Neural cell (in vitro differentiated cells): ENCODE data around the gene ZBTB37. TPM values are rescaled to one million over a fixed set of nuclear protein-coding genes. Genes with fewer than 3 reads are reported as not detected.

Experiments used
- H2AFZ ChIP-seq: fragments of 200-600, 300-800 bp; sonication (generic), shearing (Covaris generic); 2 replicates; pipeline ENCODE4 v1.6.0; 2014; ENCODE audit warnings: low read depth, mild to moderate bottlenecking, antibody characterized with exemption, low read length, moderate library complexity
- H3F3A ChIP-seq: fragments of 200-600 bp; shearing (Covaris generic); 2 replicates; pipeline ENCODE4 v1.6.1; 2016; ENCODE audit warnings: mild to moderate bottlenecking, moderate library complexity, mixed read lengths, antibody characterized with exemption, low read length; ENCODE audit not compliant: insufficient read depth, poor library complexity, severe bottlenecking
- H3K27ac ChIP-seq: fragments of 200-600, 300-800 bp; sonication (generic), shearing (Covaris generic); 2 replicates; pipeline ENCODE4 v1.5.1; 2014; ENCODE audit warnings: mild to moderate bottlenecking, low read length, moderate library complexity
- H3K27me3 ChIP-seq: fragments of 300-800, 200-600 bp; sonication (generic), shearing (Covaris generic); 2 replicates; pipeline ENCODE4 v1.6.0; 2014; ENCODE audit warnings: mild to moderate bottlenecking, low read depth, low read length, moderate library complexity; ENCODE audit not compliant: insufficient read depth
- H3K36me3 ChIP-seq: fragments of 300-800, 200-600 bp; sonication (generic), shearing (Covaris generic); 2 replicates; pipeline ENCODE4 v1.5.1; 2014; ENCODE audit warnings: mild to moderate bottlenecking, antibody characterized with exemption, low read length, moderate library complexity; ENCODE audit not compliant: insufficient read depth
- H3K4me2 ChIP-seq: fragments of 300-800, 200-600 bp; sonication (generic), shearing (Covaris generic); 2 replicates; pipeline ENCODE4 v1.6.0; 2014; ENCODE audit warnings: mild to moderate bottlenecking, low read length
- H3K4me3 ChIP-seq: fragments of 300-800, 200-600 bp; sonication (generic), shearing (Covaris generic); 2 replicates; pipeline ENCODE4 v1.5.1; 2014; ENCODE audit warnings: mild to moderate bottlenecking, low read length, moderate library complexity
- H3K79me2 ChIP-seq: fragments of 200-600 bp; shearing (Covaris generic); replicated peaks from 2 replicates; pipeline ENCODE4 v1.6.0; 2014; ENCODE audit warnings: mild to moderate bottlenecking, low read length, moderate library complexity; ENCODE audit not compliant: insufficient read depth
- H3K9ac ChIP-seq: fragments of 300-800, 200-600 bp; sonication (generic), shearing (Covaris generic); 2 replicates; pipeline ENCODE4 v1.6.1; 2016; ENCODE audit warnings: mild to moderate bottlenecking, low read length, mixed read lengths
- H3K9me2 ChIP-seq: fragments of 200-600 bp; shearing (Covaris generic); 2 replicates; pipeline ENCODE4 v1.6.1; 2016; ENCODE audit warnings: mild to moderate bottlenecking, low read length, mixed read lengths; ENCODE audit not compliant: insufficient read depth
- H3K9me3 ChIP-seq: fragments of 200-600, 300-800 bp; sonication (generic), shearing (Covaris generic); 2 replicates; pipeline ENCODE4 v1.6.1; 2016; ENCODE audit warnings: mild to moderate bottlenecking, mixed run types, low read length, moderate library complexity, mixed read lengths
- H4K20me1 ChIP-seq: fragments of 200-600 bp; shearing (Covaris generic); 2 replicates; pipeline ENCODE4 v1.6.1; 2016; ENCODE audit warnings: mild to moderate bottlenecking, mixed run types; ENCODE audit not compliant: insufficient read depth
- EP300 ChIP-seq: fragments of 450-650 bp; conservative IDR thresholded peaks from 2 replicates; pipeline ENCODE4 v1.6.1; 2014; ENCODE audit warnings: antibody characterized with exemption, mild to moderate bottlenecking, moderate library complexity; ENCODE audit not compliant: poor library complexity, severe bottlenecking
- EZH2 ChIP-seq: fragments of 200-600, 300-800 bp; shearing (Covaris generic), sonication (generic); IDR thresholded peaks from 2 replicates; pipeline ENCODE4 v1.6.1; 2014; ENCODE audit warnings: antibody characterized with exemption, low read length, borderline replicate concordance, mild to moderate bottlenecking; ENCODE audit not compliant: insufficient read depth, poor library complexity, severe bottlenecking
- MXI1 ChIP-seq: fragments of 450-650 bp; conservative IDR thresholded peaks from 2 replicates; pipeline ENCODE4 v1.6.1; 2014; ENCODE audit warnings: antibody characterized with exemption, mild to moderate bottlenecking; ENCODE audit not compliant: poor library complexity, severe bottlenecking
- POLR2AphosphoS5 ChIP-seq: IDR thresholded peaks from 2 replicates; pipeline ENCODE4 v1.6.1; 2012
- RAD21 ChIP-seq: fragments of 450-650 bp; conservative IDR thresholded peaks from 2 replicates; pipeline ENCODE4 v1.6.1; 2014; ENCODE audit warnings: antibody characterized with exemption, mild to moderate bottlenecking, moderate library complexity
- SMC3 ChIP-seq: fragments of 450-650 bp; conservative IDR thresholded peaks from 2 replicates; pipeline ENCODE4 v1.6.1; 2014; ENCODE audit warnings: antibody characterized with exemption, mild to moderate bottlenecking, moderate library complexity; ENCODE audit not compliant: poor library complexity
- TAF1 ChIP-seq: IDR thresholded peaks from 2 replicates; pipeline ENCODE4 v1.6.1; 2012; ENCODE audit warnings: low read depth
- polyA plus RNA-seq: library from polyadenylated mRNA; depleted of rRNA; stranded (reverse); fragments of >200 nt; gene quantifications from 2 replicates; pipeline ENCODE4 v1.2.3, GENCODE V29; 2014
- TF ChIP-seq, protein P1 (sequence below): fragments of 450-650 bp; IDR thresholded peaks from 2 replicates; pipeline ENCODE4 v1.5.1; 2014; ENCODE audit warnings: antibody characterized with exemption, mild to moderate bottlenecking, moderate library complexity; ENCODE audit not compliant: poor library complexity, severe bottlenecking
- TF ChIP-seq, protein P2 (sequence below): IDR thresholded peaks from 2 replicates; pipeline ENCODE4 v1.6.1; 2012; ENCODE audit warnings: borderline replicate concordance

The ZBTB37 gene
- polyA plus RNA-seq, 1 donor from 2014 or later, result 14.6 TPM

DNA sequence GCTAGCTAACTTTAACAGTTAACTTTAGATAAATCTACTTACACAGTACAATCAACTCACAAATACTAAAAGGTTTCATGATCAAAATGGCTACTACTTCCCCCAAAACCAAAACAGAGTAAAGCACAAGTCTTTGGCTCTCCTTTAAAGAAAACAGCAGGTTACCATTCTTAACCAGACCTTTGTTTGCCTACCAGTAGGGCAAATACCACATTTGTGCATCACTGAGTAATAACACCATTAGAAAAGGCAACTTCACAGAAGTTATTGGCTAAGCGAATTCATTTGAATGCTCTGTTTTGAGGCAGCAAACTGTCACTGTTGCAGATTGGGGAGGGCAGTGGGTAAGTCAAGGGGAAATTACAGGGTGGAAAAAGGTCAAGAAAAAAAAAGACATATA lies 66.3 kb downstream of the ZBTB37 start:
- Histone ChIP-seq H3K27me3 (no peaks in the 10 kb centered on the region), H2AFZ (no peak overlapping the region), H3K4me3 (no peak overlapping the region), H3F3A (no peaks in the 10 kb centered on the region), H3K9me3 (no peaks in the 10 kb centered on the region), H3K9me2 (no peaks in the 10 kb centered on the region), H4K20me1 (no peaks in the 10 kb centered on the region), H3K4me2 (no peak overlapping the region), H3K79me2 (no peaks in the 10 kb centered on the region), H3K9ac (no peak overlapping the region), H3K27ac (no peak overlapping the region), H3K36me3 (peaks cover 8% of the 10 kb centered on the region)
- no peak for TF ChIP-seq RAD21
- TF ChIP-seq, protein P1, sequence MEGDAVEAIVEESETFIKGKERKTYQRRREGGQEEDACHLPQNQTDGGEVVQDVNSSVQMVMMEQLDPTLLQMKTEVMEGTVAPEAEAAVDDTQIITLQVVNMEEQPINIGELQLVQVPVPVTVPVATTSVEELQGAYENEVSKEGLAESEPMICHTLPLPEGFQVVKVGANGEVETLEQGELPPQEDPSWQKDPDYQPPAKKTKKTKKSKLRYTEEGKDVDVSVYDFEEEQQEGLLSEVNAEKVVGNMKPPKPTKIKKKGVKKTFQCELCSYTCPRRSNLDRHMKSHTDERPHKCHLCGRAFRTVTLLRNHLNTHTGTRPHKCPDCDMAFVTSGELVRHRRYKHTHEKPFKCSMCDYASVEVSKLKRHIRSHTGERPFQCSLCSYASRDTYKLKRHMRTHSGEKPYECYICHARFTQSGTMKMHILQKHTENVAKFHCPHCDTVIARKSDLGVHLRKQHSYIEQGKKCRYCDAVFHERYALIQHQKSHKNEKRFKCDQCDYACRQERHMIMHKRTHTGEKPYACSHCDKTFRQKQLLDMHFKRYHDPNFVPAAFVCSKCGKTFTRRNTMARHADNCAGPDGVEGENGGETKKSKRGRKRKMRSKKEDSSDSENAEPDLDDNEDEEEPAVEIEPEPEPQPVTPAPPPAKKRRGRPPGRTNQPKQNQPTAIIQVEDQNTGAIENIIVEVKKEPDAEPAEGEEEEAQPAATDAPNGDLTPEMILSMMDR, result no peak
- no peak for TF ChIP-seq MXI1
- no peak for TF ChIP-seq EP300
- no peak for TF ChIP-seq POLR2AphosphoS5
- TF ChIP-seq, protein P2, sequence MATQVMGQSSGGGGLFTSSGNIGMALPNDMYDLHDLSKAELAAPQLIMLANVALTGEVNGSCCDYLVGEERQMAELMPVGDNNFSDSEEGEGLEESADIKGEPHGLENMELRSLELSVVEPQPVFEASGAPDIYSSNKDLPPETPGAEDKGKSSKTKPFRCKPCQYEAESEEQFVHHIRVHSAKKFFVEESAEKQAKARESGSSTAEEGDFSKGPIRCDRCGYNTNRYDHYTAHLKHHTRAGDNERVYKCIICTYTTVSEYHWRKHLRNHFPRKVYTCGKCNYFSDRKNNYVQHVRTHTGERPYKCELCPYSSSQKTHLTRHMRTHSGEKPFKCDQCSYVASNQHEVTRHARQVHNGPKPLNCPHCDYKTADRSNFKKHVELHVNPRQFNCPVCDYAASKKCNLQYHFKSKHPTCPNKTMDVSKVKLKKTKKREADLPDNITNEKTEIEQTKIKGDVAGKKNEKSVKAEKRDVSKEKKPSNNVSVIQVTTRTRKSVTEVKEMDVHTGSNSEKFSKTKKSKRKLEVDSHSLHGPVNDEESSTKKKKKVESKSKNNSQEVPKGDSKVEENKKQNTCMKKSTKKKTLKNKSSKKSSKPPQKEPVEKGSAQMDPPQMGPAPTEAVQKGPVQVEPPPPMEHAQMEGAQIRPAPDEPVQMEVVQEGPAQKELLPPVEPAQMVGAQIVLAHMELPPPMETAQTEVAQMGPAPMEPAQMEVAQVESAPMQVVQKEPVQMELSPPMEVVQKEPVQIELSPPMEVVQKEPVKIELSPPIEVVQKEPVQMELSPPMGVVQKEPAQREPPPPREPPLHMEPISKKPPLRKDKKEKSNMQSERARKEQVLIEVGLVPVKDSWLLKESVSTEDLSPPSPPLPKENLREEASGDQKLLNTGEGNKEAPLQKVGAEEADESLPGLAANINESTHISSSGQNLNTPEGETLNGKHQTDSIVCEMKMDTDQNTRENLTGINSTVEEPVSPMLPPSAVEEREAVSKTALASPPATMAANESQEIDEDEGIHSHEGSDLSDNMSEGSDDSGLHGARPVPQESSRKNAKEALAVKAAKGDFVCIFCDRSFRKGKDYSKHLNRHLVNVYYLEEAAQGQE, result no peak
- TF ChIP-seq EZH2, result no peak
- no peak for TF ChIP-seq SMC3
- TF ChIP-seq TAF1, result no peak

DNA sequence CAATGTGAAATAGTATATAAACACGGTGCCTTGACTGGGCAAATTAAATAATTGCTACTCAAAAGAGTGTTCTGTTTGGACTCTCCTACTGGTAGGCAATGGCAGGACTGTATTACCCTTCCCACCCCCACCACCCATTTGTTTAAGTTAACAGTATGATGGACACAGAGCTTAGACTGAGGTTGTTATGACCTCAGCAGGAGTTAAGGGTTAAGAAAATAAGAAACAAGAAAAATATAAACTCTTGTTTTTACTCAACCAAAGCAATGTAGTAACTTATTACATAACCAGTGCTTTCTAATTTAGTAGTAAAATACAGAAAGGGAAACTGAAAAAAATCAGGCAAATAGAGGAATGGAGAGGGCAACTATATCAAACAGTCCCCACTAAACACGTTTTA lies 68.9 kb downstream of the ZBTB37 start:
- H3F3A ChIP-seq, result no peaks in the 10 kb centered on the region
- no peak overlapping the region for H3K4me2 ChIP-seq
- no peaks in the 10 kb centered on the region for H4K20me1 ChIP-seq
- no peak overlapping the region for H3K4me3 ChIP-seq
- peaks cover 8% of the 10 kb centered on the region for H3K36me3 ChIP-seq
- H3K27me3 ChIP-seq, result no peaks in the 10 kb centered on the region
- no peak overlapping the region for H3K9ac ChIP-seq
- TF ChIP-seq EP300, result no peak
- no peak for TF ChIP-seq SMC3
- no peak for TF ChIP-seq RAD21
- no peak for TF ChIP-seq POLR2AphosphoS5
- TF ChIP-seq, protein P1, result no peak
- TF ChIP-seq TAF1, result no peak
- TF ChIP-seq, protein P2, result no peak
- TF ChIP-seq MXI1, result no peak
- TF ChIP-seq EZH2, result no peak
- H3K9me2 ChIP-seq, result no peaks in the 10 kb centered on the region
- no peaks in the 10 kb centered on the region for H3K9me3 ChIP-seq
- no peaks in the 10 kb centered on the region for H3K79me2 ChIP-seq
- no peak overlapping the region for H2AFZ ChIP-seq
- H3K27ac ChIP-seq, result no peak overlapping the region
